SK-N-SH (cell line): ENCODE results near the gene KDM6B. TPM values are rescaled to one million over a fixed set of nuclear protein-coding genes. Genes with fewer than 3 reads are reported as not detected.

Source experiments
- CTCF ChIA-PET: fragments of 300-600, 350-600 bp; formaldehyde crosslinking; extraction: SDS; loops from one replicate; lab custom pipeline; 2021; lab: Yijun Ruan, JAX
- POLR2A ChIA-PET: fragments of 350-600 bp; sonication (Branson Sonifier 250); formaldehyde crosslinking; extraction: SDS; loops from one replicate; lab custom pipeline; 2020; ENCODE audit warnings: antibody characterized with exemption, inconsistent platforms; lab: Yijun Ruan, JAX
- DNase-seq: peaks from one replicate; pipeline ENCODE4 v3.0.0; 2012
- H2AFZ ChIP-seq: fragments of 200-600 bp; sonication (generic); 2 replicates; pipeline ENCODE4 v1.8.1; 2016; ENCODE audit warnings: antibody characterized with exemption, mild to moderate bottlenecking, low read depth
- H3F3A ChIP-seq: fragments of 200-600 bp; sonication (generic); replicated peaks from 2 replicates; pipeline ENCODE3; 2016; ENCODE audit warnings: antibody characterized with exemption, mild to moderate bottlenecking; ENCODE audit not compliant: insufficient read depth
- H3K27ac ChIP-seq, 2 experiments: fragments of 200-500 bp in 1 of 2; fragments of 200-600 bp in 1 of 2; sonication (Bioruptor generic) in 1 of 2; sonication (generic), shearing (Covaris generic) in 1 of 2; 2 replicates each; pipeline versions ENCODE4 v1.5.1 to v1.6.1; 2014 to 2016; ENCODE audit warnings: low read depth in 2 of 2, inconsistent platforms in 1 of 2, low read length in 1 of 2, mild to moderate bottlenecking in 1 of 2, mixed read lengths in 1 of 2
- H3K27me3 ChIP-seq: fragments of 200-600 bp; sonication (generic), shearing (Covaris generic); 2 replicates; pipeline ENCODE4 v1.6.1; 2016; ENCODE audit warnings: mixed run types; ENCODE audit not compliant: insufficient read depth
- H3K36me3 ChIP-seq, 2 experiments: fragments of 200-500 bp in 1 of 2; fragments of 200-600 bp in 1 of 2; sonication (Bioruptor generic) in 1 of 2; sonication (generic) in 1 of 2; replicated peaks in 1 of 2; 2 replicates each; pipeline versions ENCODE3 to v1.5.1; 2014 to 2016; ENCODE audit warnings: low read length in 1 of 2, mild to moderate bottlenecking in 1 of 2; ENCODE audit not compliant: insufficient read depth in 2 of 2, control insufficient read depth in 1 of 2
- H3K4me1 ChIP-seq, 2 experiments: fragments of 200-500 bp in 1 of 2; fragments of 200-600 bp in 1 of 2; sonication (Bioruptor generic) in 1 of 2; sonication (generic), shearing (Covaris generic) in 1 of 2; 2 replicates each; pipeline versions ENCODE4 v1.5.1 to v1.6.1; 2014 to 2016; ENCODE audit warnings: low read depth in 1 of 2, low read length in 1 of 2, mixed run types in 1 of 2; ENCODE audit not compliant: insufficient read depth in 2 of 2, control insufficient read depth in 1 of 2
- H3K4me2 ChIP-seq: fragments of 200-600 bp; sonication (generic), shearing (Covaris generic); 2 replicates; pipeline ENCODE4 v1.6.1; 2017; ENCODE audit warnings: mixed run types
- H3K4me3 ChIP-seq, 2 experiments: fragments of 200-500 bp in 1 of 2; fragments of 200-600 bp in 1 of 2; sonication (Bioruptor generic) in 1 of 2; sonication (generic), shearing (Covaris generic) in 1 of 2; 2 replicates each; pipeline versions ENCODE4 v1.5.1 to v1.8.1; 2014 to 2016; ENCODE audit warnings: low read depth in 2 of 2, inconsistent platforms in 1 of 2, low read length in 1 of 2, mild to moderate bottlenecking in 1 of 2, mixed read lengths in 1 of 2, moderate library complexity in 1 of 2
- H3K79me2 ChIP-seq: fragments of 200-600 bp; sonication (generic); 2 replicates; pipeline ENCODE4 v1.8.1; 2017; ENCODE audit warnings: mild to moderate bottlenecking; ENCODE audit not compliant: insufficient read depth
- H3K9ac ChIP-seq: fragments of 200-600 bp; sonication (generic); 2 replicates; pipeline ENCODE4 v1.6.1; 2017; ENCODE audit warnings: mixed run types
- H3K9me2 ChIP-seq: fragments of 200-600 bp; sonication (generic); 2 replicates; pipeline ENCODE4 v1.6.1; 2017; ENCODE audit warnings: mixed run types
- H3K9me3 ChIP-seq: fragments of 200-600 bp; sonication (generic); 2 replicates; pipeline ENCODE4 v1.6.1; 2017; ENCODE audit warnings: mixed run types, mild to moderate bottlenecking, moderate library complexity
- H4K20me1 ChIP-seq: fragments of 200-600 bp; sonication (generic); 2 replicates; pipeline ENCODE4 v1.6.1; 2017; ENCODE audit warnings: mild to moderate bottlenecking, mixed run types; ENCODE audit not compliant: insufficient read depth
- CHD2 ChIP-seq: fragments of 150-350 bp; IDR thresholded peaks from 2 replicates; pipeline ENCODE4 v1.6.1; 2018; ENCODE audit warnings: low read length; ENCODE audit not compliant: partially characterized antibody
- ELF1 ChIP-seq: IDR thresholded peaks from 2 replicates; pipeline ENCODE4 v1.4.0; 2012
- EP300 ChIP-seq, 2 experiments: IDR thresholded peaks; 2 replicates each; pipeline versions ENCODE4 v1.4.0 to v1.6.1; 2012; ENCODE audit warnings: borderline replicate concordance in 1 of 2, low read depth in 1 of 2, low read length in 1 of 2
- EZH2phosphoT487 ChIP-seq: fragments of 200-600 bp; sonication (generic); IDR thresholded peaks from 2 replicates; pipeline ENCODE4 v1.6.1; 2017; ENCODE audit warnings: low read depth, mixed run types, mild to moderate bottlenecking, antibody characterized with exemption, moderate library complexity, borderline replicate concordance
- FOXM1 ChIP-seq: IDR thresholded peaks from 2 replicates; pipeline ENCODE4 v1.4.0; 2012; ENCODE audit warnings: low read depth, mild to moderate bottlenecking
- GABPA ChIP-seq: IDR thresholded peaks from 2 replicates; pipeline ENCODE4 v1.4.0; 2012; ENCODE audit warnings: low read depth, mild to moderate bottlenecking
- GATA2 ChIP-seq: sonication (generic); formaldehyde crosslinking; IDR thresholded peaks from 2 replicates; pipeline ENCODE4 v1.5.0; 2020; ENCODE audit warnings: mild to moderate bottlenecking, missing genetic modification reagents
- IRF3 ChIP-seq: fragments of 150-350 bp; IDR thresholded peaks from 2 replicates; pipeline ENCODE4 v1.6.1; 2016; ENCODE audit warnings: mild to moderate bottlenecking, low read depth, low read length
- JUND ChIP-seq: IDR thresholded peaks from 2 replicates; pipeline ENCODE4 v1.4.0; 2012
- MAX ChIP-seq: IDR thresholded peaks from 2 replicates; pipeline ENCODE4 v1.4.0; 2012; ENCODE audit warnings: low read depth
- MXI1 ChIP-seq: IDR thresholded peaks from 2 replicates; pipeline ENCODE4 v1.6.1; 2012; ENCODE audit warnings: mild to moderate bottlenecking, low read depth, low read length, improper control_type of control experiment
- POLR2AphosphoS5 ChIP-seq: IDR thresholded peaks from 2 replicates; pipeline ENCODE4 v1.6.1; 2012; ENCODE audit warnings: low read depth, low read length
- RFX5 ChIP-seq: IDR thresholded peaks from 2 replicates; pipeline ENCODE4 v1.6.1; 2012; ENCODE audit warnings: mild to moderate bottlenecking, improper control_type of control experiment, low read length
- RXRA ChIP-seq: IDR thresholded peaks from 2 replicates; pipeline ENCODE4 v1.4.0; 2012; ENCODE audit warnings: low read depth, mild to moderate bottlenecking, borderline replicate concordance
- SMC3 ChIP-seq: IDR thresholded peaks from 2 replicates; pipeline ENCODE4 v1.6.1; 2012; ENCODE audit warnings: low read depth, low read length, improper control_type of control experiment
- TAF1 ChIP-seq: IDR thresholded peaks from 2 replicates; pipeline ENCODE4 v1.6.1; 2012; ENCODE audit warnings: low read depth, mild to moderate bottlenecking, low read length, moderate library complexity, borderline replicate concordance
- USF1 ChIP-seq: IDR thresholded peaks from 2 replicates; pipeline ENCODE4 v1.4.0; 2012; ENCODE audit warnings: low read depth, borderline replicate concordance
- USF2 ChIP-seq: fragments of 150-350 bp; IDR thresholded peaks from 2 replicates; pipeline ENCODE4 v1.6.1; 2017; ENCODE audit warnings: antibody characterized with exemption, low read length, low read depth, borderline replicate concordance
- YY1 ChIP-seq: IDR thresholded peaks from 2 replicates; pipeline ENCODE4 v1.4.0; 2012; ENCODE audit warnings: low read depth, mild to moderate bottlenecking
- ZBTB33 ChIP-seq: IDR thresholded peaks from 2 replicates; pipeline ENCODE4 v1.4.0; 2012; ENCODE audit warnings: low read depth, borderline replicate concordance
- WGBS: methylation state at CpG from one replicate; pipeline ENCODE4 v1.1.6; 2017; ENCODE audit warnings: low lambda C conversion rate; 5-methylcytosine and 5-hydroxymethylcytosine counted together
- polyA plus RNA-seq, 3 experiments: library from polyadenylated mRNA; depleted of rRNA; stranded (reverse); fragments of >200 nt; gene quantifications; 2 replicates each; pipeline ENCODE4 v1.2.3, GENCODE V29; 2012

The KDM6B gene
- polyA plus RNA-seq, 1 of the 3 experiments (the other 2 are of a cell fraction) = 2.6 TPM

- Histone ChIP-seq H3K9me2 (no peaks in the 10 kb centered on the region), H3K27ac (no peak overlapping the region), H3K36me3 (peaks cover 22 to 54% of the 10 kb centered on the region in 2 experiments), H2AFZ (no peak overlapping the region), H3K4me2 (no peak overlapping the region), H3K9me3 (no peaks in the 10 kb centered on the region), H3K4me3 (no peak overlapping the region), H3K9ac (no peak overlapping the region), H3K27me3 (no peaks in the 10 kb centered on the region), H4K20me1 (no peaks in the 10 kb centered on the region), H3K79me2 (no peaks in the 10 kb centered on the region), H3K4me1 (peaks cover 7 to 34% of the 10 kb centered on the region in 2 experiments), H3F3A (peaks cover 14% of the 10 kb centered on the region)
- 88% methylated on average over 7 of the region's 7 CpGs for WGBS
- CTCF ChIA-PET = interaction anchor here (1.0 kb wide), 1 partner anchor 16 kb away, joined by 4 read pairs; no protein-coding TSS in a partner anchor
- DNase-seq = no peak
- TF ChIP-seq ZBTB33 (no peak), RFX5 (no peak), TAF1 (no peak), CHD2 (no peak), USF2 (no peak), RXRA (no peak), SMC3 (no peak), YY1 (no peak), ELF1 (no peak), USF1 (no peak), EZH2phosphoT487 (no peak), JUND (no peak), FOXM1 (no peak), POLR2AphosphoS5 (no peak), GABPA (no peak), GATA2 (CRISPR knock-in tag) (no peak), MAX (no peak), IRF3 (no peak), MXI1 (no peak), EP300 (IDR thresholded peaks at IDR 0.05; ENCODE audit: borderline replicate concordance in 1 of 2, low read depth in 1 of 2, low read length in 1 of 2) (no peak)
- POLR2A ChIA-PET = no interaction called here
These were observed 44.2 kb downstream of the KDM6B start for GRCh38 chr17:7878234-7878633.
